GM19395 (cell line): Measurements from ENCODE around the gene ISL1.

Source experiments
- ATAC-seq: cut with Tn5 transposase; IDR thresholded peaks from one replicate; pipeline ENCODE4 v1.9.1; 2021; ENCODE audit warnings: mild to moderate bottlenecking, moderate library complexity; ENCODE audit not compliant: unreplicated experiment

ISL1 gene

GRCh38 chr5:51383131-51384121, at the start of gene ISL1:
TSS of gene ISL1 (plus strand) at chr5:51383448. CDS start at chr5:51383672, 224 bp downstream.
- ATAC-seq = peak; percentile 68

GRCh38 chr5:51336878-51337277, 46.4 kb upstream of the ISL1 start:
- ATAC-seq = no peak

- no peak for ATAC-seq
Measured at GRCh38 chr5:51345106-51345505, 38.1 kb upstream of the ISL1 start.

- no peak for ATAC-seq
Measured at GRCh38 chr5:51347157-51347556, 36.1 kb upstream of the ISL1 start.

GRCh38 chr5:51347704-51348103, 35.5 kb upstream of the ISL1 start:
- no peak for ATAC-seq

GRCh38 chr5:51371052-51371451, 12.2 kb upstream of the ISL1 start:
- ATAC-seq = no peak

GRCh38 chr5:51373880-51374523, 9.2 kb upstream of the ISL1 start:
- ATAC-seq = no peak

- ATAC-seq = no peak
Measured at GRCh38 chr5:51375084-51375483, 8.2 kb upstream of the ISL1 start.

- no peak for ATAC-seq
Measured at GRCh38 chr5:51376509-51376908, 6.7 kb upstream of the ISL1 start.

- ATAC-seq = no peak
Measured at GRCh38 chr5:51377151-51378060, 5.8 kb upstream of the ISL1 start.

GRCh38 chr5:51378061-51378409, 5.2 kb upstream of the ISL1 start:
- no peak for ATAC-seq

- ATAC-seq = no peak
Measured at GRCh38 chr5:51378448-51379330, 4.6 kb upstream of the ISL1 start.

- ATAC-seq = no peak
Measured at GRCh38 chr5:51379331-51379700, 3.9 kb upstream of the ISL1 start.

GRCh38 chr5:51380603-51381207, 2.5 kb upstream of the ISL1 start:
- ATAC-seq = peak; percentile 43

GRCh38 chr5:51381761-51382474, 1.3 kb upstream of the ISL1 start:
- no peak for ATAC-seq

- no peak for ATAC-seq
Measured at GRCh38 chr5:51382521-51383130, 622 bp upstream of the ISL1 start.

- ATAC-seq = no peak
Measured at GRCh38 chr5:51384281-51384840, 1.1 kb downstream of the ISL1 start.

GRCh38 chr5:51385216-51385615, 2.0 kb downstream of the ISL1 start:
- ATAC-seq = no peak
